NCI-H2107 treated with DMSO at 0.1 percent for 48 hours (cell line): ENCODE results near the gene LSMEM2.
"Not testable (repeated sequence)": the region's sequence is repeated elsewhere in the genome, so short reads cannot be mapped to it uniquely, and the experiment has no call there.

Source experiments
- DNase-seq: peaks from one replicate; lab custom pipeline; 2025; ENCODE audit not compliant: unreplicated experiment; lab: John Stamatoyannopoulos, UW

Gene LSMEM2

DNA sequence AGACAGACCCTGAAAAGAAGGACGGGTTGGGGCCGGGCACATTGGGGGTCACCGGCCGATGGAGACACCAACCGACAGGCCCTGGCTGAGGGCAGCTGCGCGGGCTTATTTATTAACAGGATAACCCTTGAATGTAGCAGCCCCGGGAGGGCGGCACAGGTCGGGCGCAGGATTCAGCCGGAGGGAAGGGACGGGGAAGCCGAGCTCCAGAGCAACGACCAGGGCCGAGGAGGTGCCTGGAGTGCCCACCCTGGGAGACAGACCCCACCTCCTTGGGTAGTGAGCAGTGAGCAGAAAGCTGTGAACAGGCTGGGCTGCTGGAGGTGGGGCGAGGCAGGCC lies 2.2 kb upstream of the LSMEM2 start:
- DNase-seq, result no peak

- no peak for DNase-seq
Measured at GRCh38 chr3:50278123-50278879, 586 bp upstream of the LSMEM2 start.

GRCh38 chr3:50279255-50280016 lies 549 bp downstream of the LSMEM2 start:
- DNase-seq, result no peak

GRCh38 chr3:50284121-50284520 lies 5.2 kb downstream of the LSMEM2 start:
- not testable (repeated sequence) for DNase-seq

DNA sequence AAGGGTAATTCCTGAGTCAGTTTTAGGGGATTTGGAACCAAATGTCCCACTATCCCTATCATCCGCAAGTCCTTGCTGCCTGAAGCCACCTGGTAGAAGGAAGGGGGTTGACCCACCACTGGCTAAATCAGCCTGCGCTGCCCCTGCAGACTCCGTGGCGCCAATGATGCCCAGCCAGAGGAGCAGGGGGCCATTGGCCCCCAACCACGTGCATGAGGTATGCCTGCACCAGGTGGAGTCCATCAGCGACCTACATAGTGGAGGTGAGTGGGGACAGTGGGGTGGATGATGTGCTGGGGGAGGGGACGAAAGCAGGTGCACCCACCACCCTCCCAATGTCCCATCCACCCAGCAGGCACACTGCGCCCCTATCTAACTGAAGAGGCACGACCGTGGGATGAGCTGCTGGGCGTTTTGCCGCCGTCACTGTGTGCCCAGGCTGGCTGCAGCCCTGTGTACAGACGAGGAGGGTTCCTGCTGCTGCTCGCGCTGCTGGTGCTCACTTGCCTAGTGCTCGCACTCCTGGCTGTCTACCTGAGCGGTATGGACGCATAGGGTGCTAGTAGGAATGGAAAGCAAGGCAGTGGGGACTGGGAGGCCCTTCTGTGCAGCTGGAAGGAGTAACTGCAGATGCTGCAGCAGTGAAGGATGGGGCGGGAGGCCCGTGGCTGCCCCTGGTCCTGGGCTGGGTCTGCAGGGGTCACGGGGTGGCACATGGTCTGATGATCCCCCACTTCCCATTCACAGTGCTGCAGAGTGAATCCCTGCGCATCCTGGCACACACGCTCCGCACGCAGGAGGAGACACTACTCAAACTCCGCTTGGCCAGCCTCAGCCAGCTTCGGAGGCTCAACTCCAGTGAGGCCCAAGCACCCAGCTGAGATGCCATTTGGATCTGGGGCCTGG lies 7.7 kb downstream of the LSMEM2 start:
- no peak for DNase-seq

GRCh38 chr3:50287262-50287661 lies 8.4 kb downstream of the LSMEM2 start:
- DNase-seq, result no peak

- no peak for DNase-seq
Measured at GRCh38 chr3:50288387-50289007, 9.6 kb downstream of the LSMEM2 start.

GRCh38 chr3:50289130-50289529 lies 10.2 kb downstream of the LSMEM2 start:
- no peak for DNase-seq

GRCh38 chr3:50290161-50290641 lies 11.3 kb downstream of the LSMEM2 start:
- no peak for DNase-seq

- peak; percentile 65 for DNase-seq
Measured at GRCh38 chr3:50292159-50293078, 13.5 kb downstream of the LSMEM2 start, which contains the start of gene IFRD2. IFRD2 (minus strand) TSS chr3:50292429; CDS start chr3:50292274, 155 bp downstream.

- no peak for DNase-seq
Measured at GRCh38 chr3:50293079-50293801, 14.4 kb downstream of the LSMEM2 start.

GRCh38 chr3:50294089-50294488 lies 15.2 kb downstream of the LSMEM2 start:
- no peak for DNase-seq

DNA sequence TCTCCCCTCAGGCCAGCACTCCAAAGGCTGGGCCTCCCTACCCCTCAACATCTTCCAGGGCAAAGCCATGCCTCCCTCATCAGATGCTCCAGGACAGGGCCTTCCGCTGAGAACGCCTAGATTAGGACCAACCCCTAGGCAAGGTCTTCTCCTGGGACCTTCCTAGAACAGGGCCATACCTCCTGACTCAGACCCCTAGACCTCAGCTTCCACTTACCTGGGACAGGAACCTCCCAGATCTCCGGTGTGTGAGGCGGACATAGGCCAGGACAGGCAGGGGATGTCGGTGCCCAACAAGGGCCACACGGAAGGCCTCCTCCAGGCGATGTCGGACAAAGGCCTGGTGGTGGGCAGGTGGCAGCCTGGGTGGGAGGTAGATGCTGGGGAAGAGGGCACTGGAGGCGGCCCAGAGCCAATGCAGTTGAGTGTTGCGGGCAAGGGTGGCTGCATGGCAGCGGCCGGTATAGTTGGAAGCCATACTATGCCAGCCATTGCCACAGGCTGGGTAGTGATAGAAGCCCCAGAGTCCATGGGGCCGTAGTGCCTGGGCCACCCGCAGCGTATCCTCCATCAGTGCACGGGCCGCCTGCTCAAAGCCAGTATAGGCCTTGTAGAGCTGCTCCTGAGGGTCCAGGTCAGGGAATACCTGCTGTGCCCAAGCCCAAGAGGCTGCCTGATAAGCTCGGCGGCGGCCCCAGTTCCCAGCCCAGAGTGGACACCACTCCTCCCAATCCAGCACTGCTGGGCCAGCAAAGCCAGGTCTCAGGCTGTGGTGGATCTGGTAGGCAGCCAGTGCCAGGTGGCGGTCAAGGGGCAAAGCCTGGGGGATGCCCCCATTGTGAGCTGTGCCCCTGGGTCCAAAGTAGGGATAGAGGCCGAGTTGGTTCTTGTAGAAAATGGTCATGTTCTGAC lies 15.9 kb downstream of the LSMEM2 start:
- no peak for DNase-seq

DNA sequence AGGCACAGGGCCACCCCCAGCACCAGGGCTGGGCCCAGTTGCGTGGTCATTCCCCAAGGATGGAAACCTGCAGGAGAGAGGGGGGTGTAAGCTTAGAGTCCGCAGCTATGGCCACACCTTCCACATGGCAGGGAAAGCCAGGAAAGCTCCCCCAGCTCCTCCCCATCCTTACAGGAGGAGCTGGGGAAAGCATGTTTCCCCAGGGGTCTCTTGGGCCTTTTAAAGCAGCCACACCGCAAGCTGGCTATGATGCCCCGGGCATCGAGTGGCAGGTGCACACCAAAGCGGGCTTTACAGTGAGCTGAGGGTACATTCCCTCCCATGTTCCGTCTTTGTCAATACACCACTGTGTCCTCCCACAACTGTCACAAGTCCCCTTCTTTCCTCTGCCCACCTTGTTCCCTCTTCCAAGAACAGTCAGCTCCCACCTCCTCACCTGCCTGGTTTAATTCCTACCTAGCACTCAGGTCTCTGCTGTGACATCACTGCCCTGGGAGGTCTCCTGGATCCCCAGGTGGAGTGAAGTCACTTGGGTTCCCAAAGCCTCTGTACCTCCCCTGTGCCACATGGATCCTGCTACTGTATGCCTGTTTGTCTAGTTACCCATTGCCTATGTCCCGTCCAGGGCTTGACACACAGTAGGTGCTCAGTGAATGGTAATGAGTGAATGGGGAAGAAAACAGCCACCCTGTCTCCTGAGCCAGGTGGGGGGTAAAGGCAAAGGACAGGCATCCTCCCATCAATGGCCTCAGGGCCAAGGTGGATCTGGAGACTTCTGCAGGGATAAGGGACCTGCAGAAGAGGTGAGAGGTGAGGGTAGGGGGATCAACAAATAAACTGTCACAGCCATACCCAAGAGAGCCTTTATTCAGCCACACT lies 16.9 kb downstream of the LSMEM2 start:
- DNase-seq, result no peak

GRCh38 chr3:50296721-50297383 lies 18.0 kb downstream of the LSMEM2 start:
- DNase-seq, result no peak

DNA sequence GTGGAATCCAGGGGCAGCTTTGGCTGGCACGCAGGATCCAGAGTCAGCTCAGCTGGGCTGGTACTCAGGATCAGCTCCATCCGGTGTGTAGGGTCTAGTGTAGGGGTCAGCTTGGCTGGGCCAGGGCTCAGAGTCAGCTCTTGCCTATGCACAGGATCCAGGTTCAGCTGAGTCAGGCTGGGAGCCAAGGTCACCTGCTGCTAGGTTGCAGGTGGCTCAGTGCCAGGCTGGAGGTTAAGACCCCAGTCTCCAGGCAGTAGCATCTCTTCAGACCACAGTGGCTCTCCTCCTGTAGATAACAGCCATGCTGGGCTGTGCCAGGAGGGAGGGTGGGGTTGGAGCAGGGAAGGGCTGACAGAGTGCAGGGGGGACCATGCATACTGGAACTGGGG lies 18.5 kb downstream of the LSMEM2 start:
- DNase-seq, result no peak
